Tibial nerve (tissue), 4 donors: ENCODE data around the gene BLID.

Experiments used
- CTCF ChIP-seq, 5 experiments: fragments of 200-600 bp in 3 of 5; fragments of 450-650 bp in 2 of 5; sonication (generic) in 3 of 5; IDR thresholded peaks; one replicate each; pipeline ENCODE4 v1.5.1; 2016 to 2019; ENCODE audit warnings: antibody characterized with exemption in 5 of 5, mild to moderate bottlenecking in 3 of 5, moderate library complexity in 2 of 5
- EP300 ChIP-seq, 2 donors: sonication (generic); formaldehyde crosslinking; IDR thresholded peaks; one replicate each; pipeline ENCODE4 v1.6.1; 2017; ENCODE audit warnings: antibody characterized with exemption in 2 of 2, mild to moderate bottlenecking in 1 of 2
- POLR2A ChIP-seq, 2 donors: fragments of 450-650 bp; IDR thresholded peaks; one replicate each; pipeline ENCODE4 v1.6.1; 2017; ENCODE audit warnings: antibody characterized with exemption in 2 of 2, mild to moderate bottlenecking in 2 of 2, moderate library complexity in 2 of 2

GRCh38 chr11:122105044-122105758, 10.8 kb downstream of the BLID start:
- TF ChIP-seq POLR2A (IDR thresholded peaks at IDR 0.05): no peak
- TF ChIP-seq CTCF (IDR thresholded peaks at IDR 0.05): no peak
- no peak for TF ChIP-seq EP300 (IDR thresholded peaks at IDR 0.05)
